HG03354 (cell line): ENCODE data around the gene CRCP.
"Not testable (repeated sequence)": the region's sequence is repeated elsewhere in the genome, so short reads cannot be mapped to it uniquely, and the experiment has no call there.

Experiments used
- ATAC-seq: cut with Tn5 transposase; IDR thresholded peaks from one replicate; pipeline ENCODE4 v1.9.1; 2021; ENCODE audit warnings: mild to moderate bottlenecking; ENCODE audit not compliant: unreplicated experiment, poor library complexity, severe bottlenecking

CRCP gene

GRCh38 chr7:66103994-66104393 is 10.7 kb upstream of the CRCP start:
- ATAC-seq: not testable (repeated sequence)

DNA sequence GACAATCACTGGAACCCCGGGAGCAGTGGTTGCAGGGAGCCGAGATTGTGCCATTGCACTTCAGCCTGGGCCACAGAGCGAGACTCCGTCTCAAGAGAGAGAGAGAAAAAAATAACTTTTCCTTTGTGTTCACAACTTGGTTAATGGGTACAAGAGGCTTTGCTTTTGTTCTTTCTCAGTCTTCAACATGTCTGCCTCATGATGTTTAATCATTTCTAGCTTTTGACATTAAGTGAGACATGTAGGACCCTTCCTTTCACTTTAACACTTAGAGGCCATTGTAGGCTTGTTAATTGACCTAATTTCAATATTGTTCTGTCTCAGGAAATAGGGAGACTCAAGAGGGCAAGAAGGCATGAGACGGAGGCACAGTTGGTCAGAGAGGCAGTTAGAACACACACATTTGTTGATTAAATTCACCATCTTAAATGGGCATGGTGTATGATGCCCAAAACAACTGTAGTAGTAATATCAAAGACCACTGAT is 9.3 kb upstream of the CRCP start:
- peak; percentile 70 for ATAC-seq

DNA sequence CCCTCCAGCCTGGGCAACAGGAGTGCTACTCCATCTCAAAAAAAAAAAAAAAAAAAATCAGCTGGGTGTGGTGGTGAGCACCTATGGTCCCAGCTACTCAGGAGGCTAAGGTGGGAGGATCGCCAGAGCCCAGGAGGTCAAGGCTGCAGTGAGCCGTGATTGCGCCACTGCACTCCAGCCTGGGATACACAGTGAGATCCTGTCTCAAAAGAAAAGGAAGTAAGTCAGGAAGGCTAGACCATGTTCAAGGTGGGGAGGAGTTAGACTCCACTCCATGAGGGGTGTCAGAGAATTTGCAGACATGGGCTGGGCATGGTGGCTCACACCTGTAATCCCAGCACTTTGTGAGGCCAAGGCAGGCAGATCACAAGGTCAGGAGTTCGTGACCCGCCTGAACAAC is 6.2 kb upstream of the CRCP start:
- not testable (repeated sequence) for ATAC-seq

DNA sequence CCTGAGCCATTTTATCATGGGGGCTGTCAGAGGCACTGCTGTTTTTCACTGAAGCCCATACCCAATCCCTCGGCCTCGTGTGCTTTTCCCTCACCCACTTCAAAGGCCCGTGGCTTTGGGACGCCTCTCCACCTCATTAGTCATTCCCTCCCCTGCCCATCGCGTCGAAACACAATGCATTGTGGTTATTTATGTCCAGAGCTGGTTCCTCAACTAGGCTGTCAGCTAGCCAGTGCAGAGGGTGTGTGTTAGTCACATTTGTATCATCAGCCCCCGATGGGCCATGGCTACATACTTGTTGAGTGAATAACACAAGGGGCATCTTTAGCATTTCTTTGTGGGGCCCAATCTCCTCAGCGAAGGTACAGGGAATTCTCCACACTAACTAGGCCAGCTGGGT is 3.8 kb upstream of the CRCP start:
- ATAC-seq: no peak

GRCh38 chr7:66116680-66117420 is 2.2 kb downstream of the CRCP start:
- not testable (repeated sequence) for ATAC-seq

GRCh38 chr7:66118603-66119002 is 4.0 kb downstream of the CRCP start:
- no peak for ATAC-seq

GRCh38 chr7:66119245-66119850 is 4.7 kb downstream of the CRCP start:
- no peak for ATAC-seq

GRCh38 chr7:66123175-66123528 is 8.5 kb downstream of the CRCP start:
- no peak for ATAC-seq

- not testable (repeated sequence) for ATAC-seq
These were observed 9.9 kb downstream of the CRCP start for GRCh38 chr7:66124569-66124861.

DNA sequence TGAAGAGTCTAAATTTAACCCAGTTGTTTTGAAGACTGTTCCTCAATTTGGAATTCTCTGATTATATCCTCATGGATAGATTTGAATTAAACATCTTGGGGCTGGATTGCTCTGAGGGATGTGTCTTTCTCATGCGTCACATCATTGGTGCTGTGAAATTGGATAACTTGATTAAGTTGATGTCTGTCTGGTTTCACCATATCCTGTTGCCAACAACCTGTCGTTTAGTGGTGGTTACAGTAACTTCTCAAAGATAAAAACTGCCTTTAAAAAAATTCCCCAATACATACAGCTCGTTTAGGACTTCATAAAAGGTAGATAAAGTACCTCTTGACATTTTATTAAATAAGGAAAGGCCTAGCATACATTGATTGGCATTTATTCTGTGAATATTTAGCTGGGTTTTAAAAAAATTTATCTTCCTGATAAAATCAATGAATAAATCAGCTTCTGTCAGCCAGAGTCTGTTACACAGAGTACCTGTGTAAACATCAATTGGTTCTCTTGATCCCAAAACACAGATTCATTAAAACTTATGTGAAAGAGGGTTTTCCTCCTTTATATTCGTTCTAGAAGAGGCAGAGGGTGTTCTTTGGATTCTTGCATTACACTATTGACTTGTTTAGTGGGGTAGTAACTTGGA is 10.5 kb downstream of the CRCP start:
- ATAC-seq: no peak

DNA sequence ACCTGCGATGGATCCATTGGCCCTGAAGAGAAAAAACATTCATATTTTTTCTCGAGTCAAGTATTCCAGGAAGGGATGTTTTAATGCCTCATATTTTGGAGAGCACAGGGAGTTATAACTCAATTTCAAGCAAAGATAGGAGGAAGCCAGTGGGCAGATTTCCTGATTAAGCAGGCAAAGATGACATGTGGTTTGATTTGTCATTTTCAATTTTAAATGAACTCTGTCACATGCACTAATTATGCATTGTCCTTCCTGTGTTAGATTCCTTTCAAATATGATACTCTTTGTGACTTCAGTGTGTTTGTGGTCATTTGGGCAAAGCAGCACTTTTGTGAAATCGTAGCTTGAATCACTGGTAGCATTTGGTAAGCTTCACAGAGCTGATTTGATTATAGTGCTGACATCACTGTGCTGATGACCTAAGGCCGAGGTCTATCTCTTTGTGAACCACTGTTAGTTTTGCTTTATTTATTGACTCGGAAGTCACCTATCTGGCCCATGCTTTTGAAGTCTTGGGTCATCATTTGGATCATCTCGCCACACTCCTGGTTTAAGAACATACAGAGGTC is 11.2 kb downstream of the CRCP start:
- ATAC-seq: not testable (repeated sequence)

DNA sequence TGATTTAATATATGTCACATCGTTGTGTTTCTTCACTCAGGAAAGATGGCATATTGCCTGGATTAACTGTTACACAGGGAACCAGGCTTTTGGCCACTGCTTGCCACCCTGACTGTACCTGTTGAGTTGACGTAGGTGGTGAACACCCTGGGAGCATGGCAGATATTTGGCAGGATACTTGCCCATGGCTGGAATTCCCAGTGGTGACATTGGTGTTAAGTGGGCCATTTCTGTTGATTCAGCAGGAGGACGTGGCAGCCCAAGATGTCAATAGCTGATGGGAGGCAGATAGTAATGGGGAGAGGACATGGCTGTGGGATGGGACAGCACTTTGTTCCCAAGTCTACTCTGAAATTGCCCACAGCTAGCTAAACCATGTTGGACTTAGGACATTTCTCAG is 12.5 kb downstream of the CRCP start:
- not testable (repeated sequence) for ATAC-seq

GRCh38 chr7:66138994-66139752 is 24.5 kb downstream of the CRCP start:
- no peak for ATAC-seq

- ATAC-seq: no peak
These were observed 26.3 kb downstream of the CRCP start for GRCh38 chr7:66140924-66141323.

- ATAC-seq: no peak
These were observed 27.7 kb downstream of the CRCP start for GRCh38 chr7:66142334-66142733.

DNA sequence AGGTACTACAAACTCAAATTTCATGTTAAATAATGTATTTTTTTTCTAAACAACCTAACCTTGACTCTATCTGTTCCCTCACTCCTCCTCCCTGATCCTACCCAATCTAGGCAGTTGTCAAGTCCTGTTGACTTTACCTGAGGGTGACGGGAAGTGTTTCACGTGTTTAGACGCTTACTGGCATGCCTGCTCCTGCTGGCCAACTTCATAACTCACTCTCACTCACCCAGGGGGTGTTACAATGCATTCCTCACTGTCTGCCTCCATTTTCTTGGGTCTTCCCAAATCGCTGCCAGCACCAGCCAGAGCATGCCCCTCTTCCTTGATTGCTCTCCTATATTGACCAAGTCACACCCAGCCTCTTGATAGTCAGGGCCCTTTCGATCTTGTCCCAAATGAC is 28.3 kb downstream of the CRCP start:
- ATAC-seq: no peak

DNA sequence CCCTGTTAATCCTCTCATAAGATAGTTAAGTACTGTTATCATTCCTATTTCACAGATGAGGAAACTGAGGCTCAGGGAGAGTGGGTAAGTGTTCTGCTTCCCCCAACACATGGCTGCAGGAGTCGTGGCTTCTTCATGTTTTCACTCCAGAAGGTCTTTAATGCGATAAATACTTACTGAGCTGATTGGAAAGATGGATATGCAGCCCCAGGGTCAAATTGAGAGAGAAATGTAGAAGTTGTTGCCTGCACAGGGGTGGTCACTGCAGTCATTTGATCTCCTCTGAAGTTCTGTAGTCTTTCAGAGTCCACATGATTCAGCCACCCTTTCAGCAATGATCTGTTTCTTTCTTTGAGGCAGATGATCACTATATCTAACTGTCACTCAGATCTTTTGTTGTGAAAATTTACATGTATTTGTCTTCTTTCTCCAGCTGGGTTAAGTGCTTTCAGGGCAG is 29.3 kb downstream of the CRCP start:
- ATAC-seq: no peak

GRCh38 chr7:66145400-66146104 is 30.9 kb downstream of the CRCP start:
- no peak for ATAC-seq

DNA sequence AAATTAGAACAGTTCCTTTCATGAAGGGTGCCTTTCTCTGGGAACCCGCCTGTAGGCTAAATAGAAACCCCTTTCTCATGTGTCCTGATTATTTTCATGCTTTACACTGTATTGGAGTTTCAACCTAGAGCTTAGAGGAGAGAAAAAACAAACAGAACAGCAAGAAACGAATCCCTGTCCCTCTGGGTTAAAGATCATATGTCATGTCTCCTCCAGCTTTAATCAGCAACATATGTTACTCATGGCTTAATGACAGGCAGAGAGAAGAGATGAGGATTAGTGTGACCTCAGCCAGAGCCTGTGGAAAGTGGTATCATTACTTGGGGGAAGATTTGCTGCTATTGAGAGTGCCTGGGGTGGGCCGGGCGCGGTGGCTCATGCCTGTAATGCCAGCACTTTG is 32.1 kb downstream of the CRCP start:
- no peak for ATAC-seq
